HL-60 (cell line): ENCODE measurements around the gene PUS1.

ENCODE experiments used
- DNase-seq, 2 experiments: peaks; one replicate each; pipeline ENCODE4 v3.0.0-alpha.2; 2010 to 2020; ENCODE audit warnings: low read depth in 1 of 2, low spot score in 1 of 2
- H3K27ac ChIP-seq: fragments of 250-450 bp; sonication (Bioruptor Pico); replicated peaks from 2 replicates; pipeline ENCODE4 v1.5.1; 2020; ENCODE audit warnings: mild to moderate bottlenecking, moderate library complexity
- H3K27me3 ChIP-seq: fragments of 250-450 bp; sonication (Bioruptor Pico); 2 replicates; pipeline ENCODE4 v1.5.1; 2021; ENCODE audit warnings: mild to moderate bottlenecking, moderate library complexity; ENCODE audit not compliant: insufficient read depth, poor library complexity, severe bottlenecking
- H3K4me3 ChIP-seq: replicated peaks from 2 replicates; pipeline ENCODE4 v1.5.1; 2011; ENCODE audit warnings: mild to moderate bottlenecking, control low read depth, low read length; ENCODE audit not compliant: insufficient read depth
- GABPA ChIP-seq: IDR thresholded peaks from 2 replicates; pipeline ENCODE4 v1.6.1; 2012; ENCODE audit warnings: low read depth
- POLR2AphosphoS5 ChIP-seq: IDR thresholded peaks from 2 replicates; pipeline ENCODE4 v1.6.1; 2012; ENCODE audit warnings: low read depth
- REST ChIP-seq: IDR thresholded peaks from 2 replicates; pipeline ENCODE4 v1.6.1; 2012; ENCODE audit warnings: low read depth; ENCODE audit not compliant: insufficient replicate concordance
- SPI1 ChIP-seq: IDR thresholded peaks from 2 replicates; pipeline ENCODE4 v1.6.1; 2012; ENCODE audit warnings: low read depth, mild to moderate bottlenecking, borderline replicate concordance
- TF ChIP-seq, protein P1 (sequence below): IDR thresholded peaks from one replicate; pipeline ENCODE4 v1.5.1; 2011; ENCODE audit warnings: low read length, control low read depth, inconsistent platforms; ENCODE audit not compliant: insufficient read depth

PUS1 gene

GRCh38 chr12:131991816-131992430 lies 62.8 kb downstream of the PUS1 start:
- no peak for DNase-seq

GRCh38 chr12:131994589-131994988 lies 65.5 kb downstream of the PUS1 start:
- Histone ChIP-seq H3K27ac (no peak overlapping the region), H3K4me3 (no peak overlapping the region), H3K27me3 (no peaks in the 10 kb centered on the region)
- DNase-seq = no peak
- TF ChIP-seq, protein P1, sequence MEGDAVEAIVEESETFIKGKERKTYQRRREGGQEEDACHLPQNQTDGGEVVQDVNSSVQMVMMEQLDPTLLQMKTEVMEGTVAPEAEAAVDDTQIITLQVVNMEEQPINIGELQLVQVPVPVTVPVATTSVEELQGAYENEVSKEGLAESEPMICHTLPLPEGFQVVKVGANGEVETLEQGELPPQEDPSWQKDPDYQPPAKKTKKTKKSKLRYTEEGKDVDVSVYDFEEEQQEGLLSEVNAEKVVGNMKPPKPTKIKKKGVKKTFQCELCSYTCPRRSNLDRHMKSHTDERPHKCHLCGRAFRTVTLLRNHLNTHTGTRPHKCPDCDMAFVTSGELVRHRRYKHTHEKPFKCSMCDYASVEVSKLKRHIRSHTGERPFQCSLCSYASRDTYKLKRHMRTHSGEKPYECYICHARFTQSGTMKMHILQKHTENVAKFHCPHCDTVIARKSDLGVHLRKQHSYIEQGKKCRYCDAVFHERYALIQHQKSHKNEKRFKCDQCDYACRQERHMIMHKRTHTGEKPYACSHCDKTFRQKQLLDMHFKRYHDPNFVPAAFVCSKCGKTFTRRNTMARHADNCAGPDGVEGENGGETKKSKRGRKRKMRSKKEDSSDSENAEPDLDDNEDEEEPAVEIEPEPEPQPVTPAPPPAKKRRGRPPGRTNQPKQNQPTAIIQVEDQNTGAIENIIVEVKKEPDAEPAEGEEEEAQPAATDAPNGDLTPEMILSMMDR = no peak
- TF ChIP-seq REST (no peak), SPI1 (no peak), POLR2AphosphoS5 (no peak), GABPA (no peak)

More at GRCh38 chr12:131991816-131992430, 62.8 kb downstream of the PUS1 start:
- Histone ChIP-seq H3K27me3 (no peaks in the 10 kb centered on the region), H3K27ac (no peak overlapping the region), H3K4me3 (no peak overlapping the region)
- TF ChIP-seq SPI1 (no peak), REST (no peak), POLR2AphosphoS5 (no peak), GABPA (no peak)
- TF ChIP-seq, protein P1 = no peak
